Activated CD8-positive, alpha-beta T cell treated with anti-CD3 and anti-CD28 coated beads for 36 hours (primary cell): ENCODE data around the gene RAPGEF2. TPM values are rescaled to one million over a fixed set of nuclear protein-coding genes. Genes with fewer than 3 reads are reported as not detected.
"Not testable (repeated sequence)": the region's sequence is repeated elsewhere in the genome, so short reads cannot be mapped to it uniquely, and the experiment has no call there.

Experiments
- ATAC-seq: fragments of 200-7000 bp; cut with Tn5 transposase; one replicate; pipeline ENCODE4 v1.10.0; 2021; ENCODE audit warnings: mild to moderate bottlenecking, moderate library complexity
- CTCF ChIA-PET: fragments of 350-600 bp; sonication (Branson Sonifier 250); formaldehyde crosslinking; loops from one replicate; lab custom pipeline; 2021; ENCODE audit warnings: antibody characterized with exemption; lab: Charles Lee
- POLR2A ChIA-PET: fragments of 350-600 bp; sonication (Branson Sonifier 250); formaldehyde crosslinking; loops from one replicate; lab custom pipeline; 2021; ENCODE audit warnings: antibody characterized with exemption; lab: Charles Lee
- DNase-seq: peaks from one replicate; pipeline ENCODE4 v3.0.0-alpha.2; 2020
- H3K27ac Mint-ChIP-seq: one replicate; pipeline ENCODE4 v1.8.0; 2021; ENCODE audit warnings: mild to moderate bottlenecking, mixed read lengths
- H3K27me3 Mint-ChIP-seq: one replicate; pipeline ENCODE4 v1.8.0; 2021; ENCODE audit warnings: mixed read lengths
- H3K36me3 Mint-ChIP-seq: one replicate; pipeline ENCODE4 v1.8.0; 2021; ENCODE audit warnings: low read depth, mixed read lengths
- H3K4me1 Mint-ChIP-seq: one replicate; pipeline ENCODE4 v1.8.0; 2021; ENCODE audit warnings: low read depth, mixed read lengths
- H3K4me3 Mint-ChIP-seq: one replicate; pipeline ENCODE4 v1.8.0; 2021; ENCODE audit warnings: mild to moderate bottlenecking, moderate library complexity, mixed read lengths
- H3K9me3 Mint-ChIP-seq: one replicate; pipeline ENCODE4 v1.8.0; 2021; ENCODE audit warnings: mixed read lengths
- intact Hi-C: fragments of 100-400 bp; cut with micrococcal nuclease; formaldehyde crosslinking; loops from one replicate; pipeline ENCODE4 v1.10.0; 2022
- total RNA-seq, 2 experiments: library from RNA; stranded (reverse); gene quantifications; one replicate each; pipeline ENCODE4 v1.2.3, GENCODE V29; 2021
- TF ChIP-seq, protein P1 (sequence below): fragments of 200-600 bp; IDR thresholded peaks from one replicate; pipeline ENCODE4 v1.8.0; 2022; ENCODE audit warnings: antibody characterized with exemption, mild to moderate bottlenecking

RAPGEF2 gene
- total RNA-seq, 2 experiments from 2014 or later: 13.7 to 14.8 TPM

DNA sequence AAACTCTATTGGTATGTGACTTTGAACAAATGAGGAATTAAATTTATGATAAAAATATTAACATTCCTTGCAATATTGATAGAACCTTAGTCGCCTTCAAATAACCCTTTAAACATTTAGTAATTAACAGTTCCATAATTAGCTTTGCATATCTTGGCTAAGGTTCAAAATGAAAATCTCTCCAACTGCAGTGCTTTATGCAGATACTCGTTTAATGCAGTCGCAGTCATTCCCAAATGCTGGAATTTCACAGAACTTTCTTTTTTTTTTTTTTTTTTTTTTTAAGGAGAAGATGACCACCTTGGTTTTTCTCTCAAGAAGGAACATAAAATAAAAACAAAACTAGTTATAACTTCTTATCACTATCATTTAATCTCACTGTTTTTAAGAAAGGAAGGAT is 5.2 kb downstream of the RAPGEF2 start:
- ATAC-seq (no peak), DNase-seq (no peak)
- H3K27me3 Mint-ChIP-seq: no peaks in the 10 kb centered on the region
- ChIA-PET CTCF (interaction anchor here (1.1 to 2.6 kb wide), 3 partner anchors 30 to 69 kb away, joined by 3 to 9 read pairs (median 4); no protein-coding TSS in a partner anchor), POLR2A (interaction anchor here (1.1 kb wide), 1 partner anchor 11 kb away, joined by 3 read pairs; no protein-coding TSS in a partner anchor)
- H3K9me3 Mint-ChIP-seq: no peaks in the 10 kb centered on the region
- H3K27ac Mint-ChIP-seq: no peak overlapping the region
- intact Hi-C loops: no loop called here
- TF ChIP-seq, protein P1, sequence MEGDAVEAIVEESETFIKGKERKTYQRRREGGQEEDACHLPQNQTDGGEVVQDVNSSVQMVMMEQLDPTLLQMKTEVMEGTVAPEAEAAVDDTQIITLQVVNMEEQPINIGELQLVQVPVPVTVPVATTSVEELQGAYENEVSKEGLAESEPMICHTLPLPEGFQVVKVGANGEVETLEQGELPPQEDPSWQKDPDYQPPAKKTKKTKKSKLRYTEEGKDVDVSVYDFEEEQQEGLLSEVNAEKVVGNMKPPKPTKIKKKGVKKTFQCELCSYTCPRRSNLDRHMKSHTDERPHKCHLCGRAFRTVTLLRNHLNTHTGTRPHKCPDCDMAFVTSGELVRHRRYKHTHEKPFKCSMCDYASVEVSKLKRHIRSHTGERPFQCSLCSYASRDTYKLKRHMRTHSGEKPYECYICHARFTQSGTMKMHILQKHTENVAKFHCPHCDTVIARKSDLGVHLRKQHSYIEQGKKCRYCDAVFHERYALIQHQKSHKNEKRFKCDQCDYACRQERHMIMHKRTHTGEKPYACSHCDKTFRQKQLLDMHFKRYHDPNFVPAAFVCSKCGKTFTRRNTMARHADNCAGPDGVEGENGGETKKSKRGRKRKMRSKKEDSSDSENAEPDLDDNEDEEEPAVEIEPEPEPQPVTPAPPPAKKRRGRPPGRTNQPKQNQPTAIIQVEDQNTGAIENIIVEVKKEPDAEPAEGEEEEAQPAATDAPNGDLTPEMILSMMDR: no peak
- no peak overlapping the region for H3K4me3 Mint-ChIP-seq
- peaks cover 54% of the 10 kb centered on the region for H3K4me1 Mint-ChIP-seq
- peaks cover 2% of the 10 kb centered on the region for H3K36me3 Mint-ChIP-seq

DNA sequence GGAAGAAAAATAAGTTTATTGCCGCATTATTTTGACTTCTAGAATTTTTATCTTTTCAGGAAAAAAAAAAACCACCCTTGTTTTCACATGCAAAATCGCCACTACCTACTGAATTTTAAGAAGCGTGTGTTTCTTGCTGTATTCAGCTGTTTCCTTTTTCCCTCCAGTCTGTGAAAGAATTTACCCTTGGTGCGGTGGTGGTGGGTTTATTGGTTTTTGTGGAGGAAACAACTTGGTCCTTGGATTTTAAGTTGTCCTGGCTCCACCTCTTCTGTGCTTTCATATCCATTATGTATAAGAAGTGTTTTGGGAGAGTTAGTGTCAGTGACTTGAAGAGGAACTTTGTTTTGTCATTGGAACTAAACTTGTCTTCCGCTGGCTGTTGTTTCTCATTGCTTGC is 8.1 kb downstream of the RAPGEF2 start:
- Mint-ChIP-seq H3K9me3 (peaks cover 3% of the 10 kb centered on the region), H3K27me3 (no peaks in the 10 kb centered on the region), H3K36me3 (peaks cover 4% of the 10 kb centered on the region), H3K4me3 (no peak overlapping the region), H3K27ac (no peak overlapping the region), H3K4me1 (peaks cover 44% of the 10 kb centered on the region)
- CTCF ChIA-PET: interaction anchor here (0.9 to 1.6 kb wide), 2 partner anchors 9 to 259 kb away, joined by 3 read pairs; no protein-coding TSS in a partner anchor
- intact Hi-C loops: no loop called here
- POLR2A ChIA-PET: no interaction called here
- no peak for DNase-seq
- ATAC-seq: no peak
- TF ChIP-seq, protein P1: no peak

GRCh38 chr4:159111416-159111815 is 8.5 kb downstream of the RAPGEF2 start:
- H3K4me1 Mint-ChIP-seq: peaks cover 45% of the 10 kb centered on the region

GRCh38 chr4:159113366-159113765 is 10.5 kb downstream of the RAPGEF2 start:
- POLR2A ChIA-PET, H3K9me3 Mint-ChIP-seq, H3K27ac Mint-ChIP-seq, H3K36me3 Mint-ChIP-seq, DNase-seq, ATAC-seq, intact Hi-C loops, H3K27me3 Mint-ChIP-seq, H3K4me3 Mint-ChIP-seq: not testable (repeated sequence)
- CTCF ChIA-PET: interaction anchor here (1.1 kb wide), 1 partner anchor 10 kb away, joined by 3 read pairs; no protein-coding TSS in a partner anchor
- H3K4me1 Mint-ChIP-seq: peaks cover 39% of the 10 kb centered on the region

More at GRCh38 chr4:159111416-159111815, 8.5 kb downstream of the RAPGEF2 start:
- ChIA-PET CTCF (interaction anchor here (0.9 to 1.6 kb wide), 3 partner anchors 9 to 260 kb away, joined by 3 read pairs; no protein-coding TSS in a partner anchor), POLR2A (no interaction called here)
- intact Hi-C loops: no loop called here
- H3K4me3 Mint-ChIP-seq: no peak overlapping the region
- DNase-seq: no peak
- TF ChIP-seq, protein P1: no peak
- peaks cover 3% of the 10 kb centered on the region for H3K9me3 Mint-ChIP-seq
- H3K27ac Mint-ChIP-seq: no peak overlapping the region
- ATAC-seq: no peak
- no peaks in the 10 kb centered on the region for H3K27me3 Mint-ChIP-seq
- peaks cover 4% of the 10 kb centered on the region for H3K36me3 Mint-ChIP-seq

DNA sequence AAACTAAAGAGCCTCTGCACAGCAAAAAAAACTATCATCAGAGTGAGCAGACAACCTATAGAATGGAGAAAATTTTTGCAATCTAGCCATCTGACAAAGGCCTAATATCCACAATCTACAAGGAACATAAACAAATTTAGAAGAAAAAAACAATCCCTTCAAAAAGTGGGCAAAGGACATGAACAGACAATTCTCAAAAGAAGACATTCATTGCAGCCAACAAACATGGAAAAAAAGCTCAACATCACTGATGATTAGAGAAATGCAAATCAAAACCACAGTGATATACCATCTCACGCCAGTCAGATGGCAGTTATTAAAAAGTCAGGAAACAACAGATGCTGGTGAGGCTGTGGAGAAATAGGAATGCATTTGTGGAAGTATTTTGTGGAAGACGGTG is 13.2 kb downstream of the RAPGEF2 start:
- H3K27ac Mint-ChIP-seq, H3K9me3 Mint-ChIP-seq, CTCF ChIA-PET, POLR2A ChIA-PET, intact Hi-C loops, H3K4me3 Mint-ChIP-seq, H3K36me3 Mint-ChIP-seq, ATAC-seq, DNase-seq, H3K27me3 Mint-ChIP-seq: not testable (repeated sequence)
- peaks cover 25% of the 10 kb centered on the region for H3K4me1 Mint-ChIP-seq

- ATAC-seq, H3K4me3 Mint-ChIP-seq, H3K27me3 Mint-ChIP-seq, DNase-seq, POLR2A ChIA-PET, H3K27ac Mint-ChIP-seq, intact Hi-C loops, H3K9me3 Mint-ChIP-seq, H3K36me3 Mint-ChIP-seq: not testable (repeated sequence)
- CTCF ChIA-PET: interaction anchor here (0.8 kb wide), 1 partner anchor 21 kb away, joined by 3 read pairs; no protein-coding TSS in a partner anchor
- peaks cover 22% of the 10 kb centered on the region for H3K4me1 Mint-ChIP-seq
Observed at GRCh38 chr4:159116693-159117092, 13.8 kb downstream of the RAPGEF2 start.
